Right atrium auricular region (tissue), 2 donors: ENCODE measurements around the gene ITPR2. TPM values are rescaled to one million over a fixed set of nuclear protein-coding genes. Genes with fewer than 3 reads are reported as not detected.
"Not testable (repeated sequence)": the region's sequence is repeated elsewhere in the genome, so short reads cannot be mapped to it uniquely, and the experiment has no call there.

Experiments used
- DNase-seq: peaks from one replicate; pipeline ENCODE4 v3.0.0-alpha.2; 2019; ENCODE audit warnings: low spot score
- H3K27ac ChIP-seq, 2 donors: fragments of 200-600 bp; sonication (generic); 1 replicate in 1 of 2; 2 replicates in 1 of 2; pipeline ENCODE4 v1.5.1; 2016 to 2019
- H3K27me3 ChIP-seq, 2 donors: fragments of 200-600 bp; sonication (generic); one replicate each; pipeline versions ENCODE4 v1.5.1 to v1.6.0; 2017 to 2019
- H3K36me3 ChIP-seq: fragments of 200-600 bp; sonication (generic); one replicate; pipeline ENCODE4 v1.5.1; 2016
- H3K4me1 ChIP-seq, 2 donors: fragments of 200-600 bp; sonication (generic); one replicate each; pipeline versions ENCODE4 v1.5.1 to v1.6.0; 2017 to 2019
- H3K4me3 ChIP-seq, 2 donors: fragments of 200-600 bp; sonication (generic); 1 replicate in 1 of 2; 2 replicates in 1 of 2; pipeline ENCODE4 v1.5.1; 2017 to 2019; ENCODE audit warnings: mild to moderate bottlenecking in 1 of 2, moderate library complexity in 1 of 2
- H3K9me3 ChIP-seq, 2 donors: fragments of 200-600 bp; sonication (generic); one replicate each; pipeline ENCODE4 v1.5.1; 2019
- total RNA-seq, 2 donors: library from RNA; depleted of rRNA; stranded (reverse); fragments of >200 nt; gene quantifications; one replicate each; pipeline ENCODE4 v1.1.0, GENCODE V29; 2016
- TF ChIP-seq, protein P1 (sequence below), 2 donors: fragments of 200-600 bp; sonication (generic); IDR thresholded peaks; one replicate each; pipeline ENCODE4 v1.5.1; 2019; ENCODE audit warnings: antibody characterized with exemption in 2 of 2

Gene ITPR2
- total RNA-seq, 2 donors from 2014 or later, result 13.0 to 20.7 TPM

DNA sequence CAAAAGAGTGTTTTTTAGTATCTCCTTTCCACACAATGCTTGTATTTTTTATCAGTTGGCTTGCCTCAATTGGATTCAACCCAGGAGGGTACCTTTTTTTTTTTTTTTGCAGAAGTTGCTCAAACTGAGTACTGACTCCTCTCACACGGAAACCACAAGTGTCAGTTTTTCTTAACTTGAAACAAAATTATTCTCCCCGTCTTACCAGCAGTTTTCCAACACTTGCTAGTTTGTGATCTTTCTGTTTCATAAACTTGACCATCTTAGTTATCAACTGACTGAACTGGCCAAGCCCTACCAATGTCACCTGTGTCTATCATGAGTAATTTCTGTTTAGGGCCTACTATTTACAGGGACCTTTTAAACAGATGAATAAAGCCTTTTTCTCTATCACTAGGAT is 34.1 kb upstream of the ITPR2 start:
- TF ChIP-seq, protein P1, sequence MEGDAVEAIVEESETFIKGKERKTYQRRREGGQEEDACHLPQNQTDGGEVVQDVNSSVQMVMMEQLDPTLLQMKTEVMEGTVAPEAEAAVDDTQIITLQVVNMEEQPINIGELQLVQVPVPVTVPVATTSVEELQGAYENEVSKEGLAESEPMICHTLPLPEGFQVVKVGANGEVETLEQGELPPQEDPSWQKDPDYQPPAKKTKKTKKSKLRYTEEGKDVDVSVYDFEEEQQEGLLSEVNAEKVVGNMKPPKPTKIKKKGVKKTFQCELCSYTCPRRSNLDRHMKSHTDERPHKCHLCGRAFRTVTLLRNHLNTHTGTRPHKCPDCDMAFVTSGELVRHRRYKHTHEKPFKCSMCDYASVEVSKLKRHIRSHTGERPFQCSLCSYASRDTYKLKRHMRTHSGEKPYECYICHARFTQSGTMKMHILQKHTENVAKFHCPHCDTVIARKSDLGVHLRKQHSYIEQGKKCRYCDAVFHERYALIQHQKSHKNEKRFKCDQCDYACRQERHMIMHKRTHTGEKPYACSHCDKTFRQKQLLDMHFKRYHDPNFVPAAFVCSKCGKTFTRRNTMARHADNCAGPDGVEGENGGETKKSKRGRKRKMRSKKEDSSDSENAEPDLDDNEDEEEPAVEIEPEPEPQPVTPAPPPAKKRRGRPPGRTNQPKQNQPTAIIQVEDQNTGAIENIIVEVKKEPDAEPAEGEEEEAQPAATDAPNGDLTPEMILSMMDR (IDR thresholded peaks at IDR 0.05), result no peak
- no peak for DNase-seq
- Histone ChIP-seq H3K9me3 (no peaks in the 10 kb centered on the region), H3K36me3 (no peaks in the 10 kb centered on the region), H3K27me3 (no peaks in the 10 kb centered on the region), H3K4me1 (peaks cover 0 to 17% of the 10 kb centered on the region in 2 donors), H3K27ac (no peak overlapping the region), H3K4me3 (no peak overlapping the region)

DNA sequence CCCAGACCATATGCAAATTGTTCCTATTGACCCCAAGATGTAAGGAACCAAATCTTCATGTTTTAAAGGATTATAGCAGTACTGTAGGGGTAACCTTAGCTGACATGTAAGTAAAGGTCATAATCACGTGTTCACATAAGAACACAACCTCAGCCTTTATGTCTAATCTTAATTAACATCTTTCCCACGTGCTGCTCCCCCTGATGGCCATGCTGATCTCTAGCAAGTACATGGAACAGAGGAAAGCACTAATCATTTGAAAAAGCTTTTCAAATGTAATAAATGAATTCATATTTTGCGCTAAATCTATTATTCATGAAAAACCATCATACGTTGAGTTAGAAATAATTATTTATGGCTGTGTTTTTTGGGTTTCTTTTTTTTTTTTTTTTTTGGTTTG is 30.5 kb upstream of the ITPR2 start:
- Histone ChIP-seq H3K9me3 (no peaks in the 10 kb centered on the region), H3K36me3 (no peaks in the 10 kb centered on the region), H3K4me1 (no peaks in the 10 kb centered on the region), H3K4me3 (no peak overlapping the region), H3K27ac (no peak overlapping the region), H3K27me3 (no peaks in the 10 kb centered on the region)
- TF ChIP-seq, protein P1 (IDR thresholded peaks at IDR 0.05), result no peak
- DNase-seq, result no peak

DNA sequence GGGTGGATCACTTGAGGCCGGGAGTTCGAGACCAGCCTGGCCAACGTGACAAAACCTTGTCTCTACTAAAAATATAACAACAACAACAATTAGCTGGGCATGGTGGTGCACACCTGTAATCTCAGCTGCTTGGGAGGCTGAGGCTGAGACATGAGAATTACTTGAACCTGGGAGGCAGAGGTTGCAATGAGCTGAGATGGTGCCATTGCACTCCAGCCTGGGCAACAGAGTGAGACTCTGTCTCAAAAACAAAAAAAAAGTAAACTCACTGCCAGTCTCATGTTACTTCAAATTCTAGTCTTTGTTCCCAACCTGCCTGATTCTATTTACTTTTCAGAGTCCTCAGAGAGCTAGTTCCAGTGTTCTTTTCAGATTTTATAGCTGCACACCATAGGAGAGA is 29.8 kb upstream of the ITPR2 start:
- H3K9me3 ChIP-seq, H3K4me3 ChIP-seq, H3K4me1 ChIP-seq, H3K27ac ChIP-seq, DNase-seq, H3K27me3 ChIP-seq, H3K36me3 ChIP-seq: not testable (repeated sequence)

DNA sequence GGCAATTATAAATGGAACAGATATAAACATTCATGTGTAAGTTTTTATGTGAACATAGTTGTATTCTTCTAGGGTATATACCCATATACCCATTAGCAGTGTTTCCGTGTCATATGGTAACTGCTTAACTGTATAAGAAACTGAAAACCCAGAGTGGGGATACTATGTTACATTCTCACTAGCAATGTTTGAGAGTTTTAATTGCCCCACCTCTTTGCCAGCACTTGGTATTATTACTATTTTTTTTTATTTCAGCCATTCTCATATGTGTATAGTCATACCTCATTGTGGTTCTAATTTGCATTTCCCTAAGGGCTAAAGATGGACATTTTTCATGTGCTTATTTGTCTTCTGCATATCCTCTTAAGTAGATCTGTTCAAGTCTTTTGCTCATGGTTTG is 28.7 kb upstream of the ITPR2 start:
- Histone ChIP-seq H3K4me1 (no peaks in the 10 kb centered on the region), H3K36me3 (no peaks in the 10 kb centered on the region), H3K27ac (no peak overlapping the region), H3K4me3 (no peak overlapping the region), H3K9me3 (no peaks in the 10 kb centered on the region), H3K27me3 (no peaks in the 10 kb centered on the region)
- TF ChIP-seq, protein P1 (IDR thresholded peaks at IDR 0.05), result no peak
- no peak for DNase-seq

DNA sequence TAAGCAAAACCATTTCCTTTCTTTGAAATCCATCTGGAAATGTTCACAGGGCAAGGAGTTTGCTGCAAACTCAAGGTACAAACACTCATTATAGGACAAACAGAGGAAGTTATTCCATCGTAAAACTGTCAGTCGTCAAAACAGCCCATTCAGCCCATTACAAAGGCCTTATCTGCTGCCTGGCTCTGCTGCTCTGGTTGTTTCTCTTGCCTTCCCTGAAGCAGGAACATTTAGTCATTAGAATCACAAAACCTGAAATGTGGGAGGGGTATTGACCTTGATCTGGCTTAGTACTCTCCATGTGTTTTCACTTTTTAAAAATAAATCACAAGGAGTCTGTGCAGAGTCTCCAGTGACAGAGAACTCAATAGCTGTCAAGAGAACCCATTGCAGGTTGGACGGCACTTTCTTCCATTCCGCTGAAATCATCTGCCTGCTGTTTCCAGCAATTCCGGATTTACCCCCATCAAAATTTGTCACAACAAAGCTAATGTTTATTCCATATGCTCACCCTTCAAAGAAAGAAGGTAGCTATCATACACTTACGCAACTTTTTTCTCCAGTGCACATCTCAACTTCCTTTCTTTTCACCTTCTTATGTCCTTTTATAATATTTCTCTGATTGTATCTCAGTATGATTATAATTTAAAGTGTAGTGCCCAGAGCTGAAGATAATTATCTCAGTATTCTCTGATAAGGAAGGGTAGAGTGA is 24.6 kb upstream of the ITPR2 start:
- TF ChIP-seq, protein P1 (IDR thresholded peaks at IDR 0.05), result no peak
- H3K27ac ChIP-seq, result peak overlapping the region in 1 of 2 donors; percentile 26

DNA sequence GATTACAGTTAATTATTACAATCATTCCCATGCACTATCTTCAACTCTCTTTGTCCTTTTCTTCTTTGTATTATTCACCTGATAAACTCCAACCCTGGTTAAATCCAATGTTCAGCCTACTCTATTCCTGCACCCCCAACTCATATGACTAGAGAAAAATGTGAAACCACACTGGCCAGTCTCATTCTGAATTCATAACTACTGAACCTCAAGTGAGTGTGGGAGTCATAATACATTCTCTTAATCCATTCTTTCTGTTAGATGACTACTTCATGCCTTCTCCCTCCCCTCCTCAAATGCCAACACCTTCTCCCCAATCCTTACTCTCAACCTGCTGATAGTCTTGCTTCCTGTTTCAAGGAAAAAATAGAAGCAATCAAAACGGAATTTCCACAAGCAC is 22.3 kb upstream of the ITPR2 start:
- H3K27me3 ChIP-seq, result no peaks in the 10 kb centered on the region
- H3K4me1 ChIP-seq, result peaks cover 0 to 5% of the 10 kb centered on the region in 2 donors
- H3K36me3 ChIP-seq, result no peaks in the 10 kb centered on the region
- H3K4me3 ChIP-seq, result no peak overlapping the region
- no peak overlapping the region for H3K27ac ChIP-seq
- TF ChIP-seq, protein P1 (IDR thresholded peaks at IDR 0.05), result no peak
- H3K9me3 ChIP-seq, result no peaks in the 10 kb centered on the region
- DNase-seq, result no peak

More for the DNA sequence above, 24.6 kb upstream of the ITPR2 start:
- Histone ChIP-seq H3K36me3 (no peaks in the 10 kb centered on the region), H3K4me1 (peaks cover 0 to 5% of the 10 kb centered on the region in 2 donors), H3K9me3 (no peaks in the 10 kb centered on the region), H3K4me3 (no peak overlapping the region), H3K27me3 (no peaks in the 10 kb centered on the region)
- no peak for DNase-seq
